GM12892 (cell line): ENCODE data around the gene CTF1.

Experiments
- POLR2A ChIP-seq: IDR thresholded peaks from 2 replicates; pipeline ENCODE4 v1.6.1; 2011; ENCODE audit warnings: low read depth, low read length, control low read depth
- POLR2AphosphoS5 ChIP-seq: IDR thresholded peaks from 2 replicates; pipeline ENCODE4 v1.6.1; 2011; ENCODE audit warnings: low read depth, low read length, control low read depth

GRCh38 chr16:30925995-30926811 is 29.8 kb downstream of the CTF1 start:
- TF ChIP-seq POLR2AphosphoS5 (no peak), POLR2A (no peak)
